ENCODE data around the gene KCTD19.

Gene KCTD19

DNA sequence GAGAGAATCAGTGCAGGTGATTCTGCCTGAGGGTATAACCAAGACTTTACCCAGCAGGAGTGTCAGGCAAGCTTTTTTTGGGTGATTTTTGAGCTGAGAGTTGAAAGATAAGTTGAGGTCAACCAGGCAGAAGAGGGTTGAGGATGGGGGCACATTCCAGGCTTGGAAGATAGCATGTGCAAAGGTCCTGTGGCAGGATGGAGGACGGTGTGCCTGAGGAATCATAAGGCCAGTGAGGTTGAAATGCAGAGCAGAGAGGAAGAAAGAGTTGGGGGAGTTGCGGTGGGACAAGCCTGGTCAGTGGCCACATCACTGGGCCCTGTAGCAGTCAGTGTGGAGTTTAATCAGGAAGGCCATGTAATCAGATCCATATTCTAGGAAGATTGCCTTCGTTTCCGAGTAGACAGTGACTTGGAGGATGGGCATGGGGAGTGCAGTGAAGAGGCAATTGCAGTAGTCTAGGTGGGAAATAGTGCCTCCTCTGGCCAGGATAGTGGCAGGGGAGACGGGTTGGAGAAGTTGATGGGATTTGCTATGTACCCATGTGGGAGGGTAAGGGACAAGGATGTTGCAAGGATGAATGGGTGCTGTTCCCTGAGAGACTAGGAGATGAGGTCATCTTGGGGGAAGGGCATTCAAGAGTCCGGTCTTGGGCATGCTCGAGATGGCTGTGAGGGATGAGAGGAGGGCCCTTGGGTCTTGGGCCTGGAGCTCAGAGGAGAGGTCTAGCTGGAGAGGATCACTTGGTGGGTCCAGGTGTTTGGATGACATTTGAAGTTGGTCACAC is 43.3 kb downstream of the KCTD19 start:
- Histone ChIP-seq H3K9ac (ENCODE audit: low read length) (no peak overlapping the region), H3K27me3 (replicated peaks; ENCODE audit: insufficient read depth, low read length) (no peaks in the 10 kb centered on the region), H3K4me1 (ENCODE audit: low read length) (peaks cover 5% of the 10 kb centered on the region; the same call in 1 of the 2 replicates), H3K36me3 (replicated peaks; ENCODE audit: insufficient read depth, low read length) (no peaks in the 10 kb centered on the region), H2AFZ (ENCODE audit: low read length) (no peak overlapping the region), H3K4me3 (ENCODE audit: low read length) (no peak overlapping the region), H3K79me2 (ENCODE audit: low read length) (peaks cover 7% of the 10 kb centered on the region), H3K9me3 (replicated peaks; ENCODE audit: insufficient read depth, low read length) (no peaks in the 10 kb centered on the region), H4K20me1 (ENCODE audit: insufficient read depth, low read length) (no peaks in the 10 kb centered on the region), H3K4me2 (ENCODE audit: low read depth, low read length) (no peak overlapping the region), H3K9me2 (replicated peaks; ENCODE audit: insufficient read depth, low read length) (no peaks in the 10 kb centered on the region), H3F3A (ENCODE audit: insufficient read depth, low read length) (no peaks in the 10 kb centered on the region), H3K27ac (ENCODE audit: low read length) (no peak overlapping the region)
- no peak for DNase-seq
- no peak for TF ChIP-seq EZH2phosphoT487 (IDR thresholded peaks at IDR 0.05; ENCODE audit: low read length)
- TF ChIP-seq, protein P1, sequence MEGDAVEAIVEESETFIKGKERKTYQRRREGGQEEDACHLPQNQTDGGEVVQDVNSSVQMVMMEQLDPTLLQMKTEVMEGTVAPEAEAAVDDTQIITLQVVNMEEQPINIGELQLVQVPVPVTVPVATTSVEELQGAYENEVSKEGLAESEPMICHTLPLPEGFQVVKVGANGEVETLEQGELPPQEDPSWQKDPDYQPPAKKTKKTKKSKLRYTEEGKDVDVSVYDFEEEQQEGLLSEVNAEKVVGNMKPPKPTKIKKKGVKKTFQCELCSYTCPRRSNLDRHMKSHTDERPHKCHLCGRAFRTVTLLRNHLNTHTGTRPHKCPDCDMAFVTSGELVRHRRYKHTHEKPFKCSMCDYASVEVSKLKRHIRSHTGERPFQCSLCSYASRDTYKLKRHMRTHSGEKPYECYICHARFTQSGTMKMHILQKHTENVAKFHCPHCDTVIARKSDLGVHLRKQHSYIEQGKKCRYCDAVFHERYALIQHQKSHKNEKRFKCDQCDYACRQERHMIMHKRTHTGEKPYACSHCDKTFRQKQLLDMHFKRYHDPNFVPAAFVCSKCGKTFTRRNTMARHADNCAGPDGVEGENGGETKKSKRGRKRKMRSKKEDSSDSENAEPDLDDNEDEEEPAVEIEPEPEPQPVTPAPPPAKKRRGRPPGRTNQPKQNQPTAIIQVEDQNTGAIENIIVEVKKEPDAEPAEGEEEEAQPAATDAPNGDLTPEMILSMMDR (IDR thresholded peaks at IDR 0.05; ENCODE audit: low read length): no peak
- TF ChIP-seq EZH2 (optimal IDR thresholded peaks at IDR 0.05; ENCODE audit: low read depth, low read length): no peak

DNA sequence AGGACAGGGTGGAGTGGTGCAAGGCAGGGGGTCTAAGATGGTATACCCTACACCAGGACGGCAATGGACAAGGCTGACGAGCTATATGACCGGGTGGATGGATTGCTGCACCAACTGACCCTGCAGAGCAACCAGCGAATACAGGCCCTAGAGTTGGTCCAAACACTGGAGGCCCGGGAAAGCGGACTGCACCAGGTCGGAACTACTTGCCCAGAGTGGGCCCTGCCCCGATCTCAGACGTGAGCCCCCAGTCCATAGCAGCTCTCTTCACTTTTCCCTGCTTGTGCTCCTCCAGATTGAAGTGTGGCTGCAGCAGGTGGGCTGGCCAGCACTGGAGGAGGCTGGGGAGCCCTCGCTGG is 44.1 kb downstream of the KCTD19 start:
- no peak for DNase-seq

GRCh38 chr16:67281536-67282446 is 44.8 kb downstream of the KCTD19 start:
- H3K4me3 ChIP-seq (ENCODE audit: low read length): no peak overlapping the region
- H4K20me1 ChIP-seq (ENCODE audit: insufficient read depth, low read length): no peaks in the 10 kb centered on the region
- no peaks in the 10 kb centered on the region for H3K9me2 ChIP-seq (replicated peaks; ENCODE audit: insufficient read depth, low read length)
- H3K27ac ChIP-seq (ENCODE audit: low read length): no peak overlapping the region
- TF ChIP-seq, protein P1 (IDR thresholded peaks at IDR 0.05; ENCODE audit: low read length): no peak
- TF ChIP-seq EZH2phosphoT487 (IDR thresholded peaks at IDR 0.05; ENCODE audit: low read length) (no peak), EZH2 (optimal IDR thresholded peaks at IDR 0.05; ENCODE audit: low read depth, low read length) (no peak)
- no peaks in the 10 kb centered on the region for H3K9me3 ChIP-seq (replicated peaks; ENCODE audit: insufficient read depth, low read length)
- peaks cover 5% of the 10 kb centered on the region; the same call in 1 of the 2 replicates for H3K4me1 ChIP-seq (ENCODE audit: low read length)
- no peaks in the 10 kb centered on the region for H3F3A ChIP-seq (ENCODE audit: insufficient read depth, low read length)
- H3K9ac ChIP-seq (ENCODE audit: low read length): no peak overlapping the region
- H3K36me3 ChIP-seq (replicated peaks; ENCODE audit: insufficient read depth, low read length): no peaks in the 10 kb centered on the region
- DNase-seq: no peak
- no peaks in the 10 kb centered on the region for H3K27me3 ChIP-seq (replicated peaks; ENCODE audit: insufficient read depth, low read length)
- no peak overlapping the region for H3K4me2 ChIP-seq (ENCODE audit: low read depth, low read length)
- H3K79me2 ChIP-seq (ENCODE audit: low read length): peaks cover 14% of the 10 kb centered on the region
- no peak overlapping the region for H2AFZ ChIP-seq (ENCODE audit: low read length)

More for the DNA sequence above, 44.1 kb downstream of the KCTD19 start:
- H3F3A ChIP-seq (ENCODE audit: insufficient read depth, low read length): no peaks in the 10 kb centered on the region
- H2AFZ ChIP-seq (ENCODE audit: low read length): no peak overlapping the region
- no peak overlapping the region for H3K9ac ChIP-seq (ENCODE audit: low read length)
- no peak overlapping the region for H3K4me2 ChIP-seq (ENCODE audit: low read depth, low read length)
- TF ChIP-seq, protein P1 (IDR thresholded peaks at IDR 0.05; ENCODE audit: low read length): no peak
- H3K79me2 ChIP-seq (ENCODE audit: low read length): peaks cover 13% of the 10 kb centered on the region
- H3K4me3 ChIP-seq (ENCODE audit: low read length): no peak overlapping the region
- no peaks in the 10 kb centered on the region for H3K36me3 ChIP-seq (replicated peaks; ENCODE audit: insufficient read depth, low read length)
- no peaks in the 10 kb centered on the region for H4K20me1 ChIP-seq (ENCODE audit: insufficient read depth, low read length)
- no peaks in the 10 kb centered on the region for H3K27me3 ChIP-seq (replicated peaks; ENCODE audit: insufficient read depth, low read length)
- H3K4me1 ChIP-seq (ENCODE audit: low read length): peaks cover 5% of the 10 kb centered on the region; the same call in 1 of the 2 replicates
- no peaks in the 10 kb centered on the region for H3K9me3 ChIP-seq (replicated peaks; ENCODE audit: insufficient read depth, low read length)
- H3K27ac ChIP-seq (ENCODE audit: low read length): no peak overlapping the region
- no peaks in the 10 kb centered on the region for H3K9me2 ChIP-seq (replicated peaks; ENCODE audit: insufficient read depth, low read length)

Measured in MM.1S (cell line).